ENCODE results near the gene TTN. TPM values are rescaled to one million over a fixed set of nuclear protein-coding genes. Genes with fewer than 3 reads are reported as not detected.

The TTN gene
- total RNA-seq, 6 donors from 2014 or later, result 13.8 to 895 (median 119) TPM

GRCh38 chr2:178553047-178553446, 254.2 kb downstream of the TTN start:
- no peak overlapping the region for H3K27ac ChIP-seq
- H3K9me3 ChIP-seq, result no peaks in the 10 kb centered on the region
- no peak for DNase-seq
- no peak overlapping the region for H3K4me3 ChIP-seq
- WGBS, 2 donors, result 84 to 100% methylated on average over 2 of the region's 2 CpGs
- H3K36me3 ChIP-seq, result peaks cover under 1 to 38% (median 20%) of the 10 kb centered on the region in 4 donors
- H3K27me3 ChIP-seq, result no peaks in the 10 kb centered on the region
- TF ChIP-seq, protein P1, sequence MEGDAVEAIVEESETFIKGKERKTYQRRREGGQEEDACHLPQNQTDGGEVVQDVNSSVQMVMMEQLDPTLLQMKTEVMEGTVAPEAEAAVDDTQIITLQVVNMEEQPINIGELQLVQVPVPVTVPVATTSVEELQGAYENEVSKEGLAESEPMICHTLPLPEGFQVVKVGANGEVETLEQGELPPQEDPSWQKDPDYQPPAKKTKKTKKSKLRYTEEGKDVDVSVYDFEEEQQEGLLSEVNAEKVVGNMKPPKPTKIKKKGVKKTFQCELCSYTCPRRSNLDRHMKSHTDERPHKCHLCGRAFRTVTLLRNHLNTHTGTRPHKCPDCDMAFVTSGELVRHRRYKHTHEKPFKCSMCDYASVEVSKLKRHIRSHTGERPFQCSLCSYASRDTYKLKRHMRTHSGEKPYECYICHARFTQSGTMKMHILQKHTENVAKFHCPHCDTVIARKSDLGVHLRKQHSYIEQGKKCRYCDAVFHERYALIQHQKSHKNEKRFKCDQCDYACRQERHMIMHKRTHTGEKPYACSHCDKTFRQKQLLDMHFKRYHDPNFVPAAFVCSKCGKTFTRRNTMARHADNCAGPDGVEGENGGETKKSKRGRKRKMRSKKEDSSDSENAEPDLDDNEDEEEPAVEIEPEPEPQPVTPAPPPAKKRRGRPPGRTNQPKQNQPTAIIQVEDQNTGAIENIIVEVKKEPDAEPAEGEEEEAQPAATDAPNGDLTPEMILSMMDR (IDR thresholded peaks at IDR 0.05), result no peak
- no peak for ATAC-seq (ENCODE audit: low FRiP score in 2 of 2)
- no peaks in the 10 kb centered on the region for H3K4me1 ChIP-seq

DNA sequence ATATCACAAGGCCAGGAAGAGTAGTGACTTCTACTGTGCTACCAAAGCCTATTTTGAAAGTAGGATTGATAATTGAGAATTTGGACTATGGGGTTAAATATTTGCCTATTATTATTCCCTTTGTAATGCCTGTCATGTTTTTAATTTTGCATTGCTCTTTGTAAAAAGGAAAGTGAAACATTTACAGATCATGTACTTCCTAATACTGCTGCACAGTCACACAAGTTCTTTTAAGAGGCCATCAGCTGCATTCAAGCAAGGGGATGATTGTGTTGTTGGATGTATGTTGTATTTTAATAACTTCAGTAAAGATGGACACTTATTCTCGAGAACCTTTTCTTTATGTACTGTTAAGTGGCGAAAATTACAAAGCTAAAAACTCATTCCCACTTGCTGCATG, 256.9 kb downstream of the TTN start:
- TF ChIP-seq, protein P1 (IDR thresholded peaks at IDR 0.05), result no peak
- TF ChIP-seq POLR2AphosphoS5 (IDR thresholded peaks at IDR 0.05), result no peak
- no peak for TF ChIP-seq EP300 (IDR thresholded peaks at IDR 0.05)
- Histone ChIP-seq H3K4me3 (no peak overlapping the region), H3K36me3 (peaks cover 10 to 57% (median 31%) of the 10 kb centered on the region in 4 donors), H3K27me3 (no peaks in the 10 kb centered on the region), H3K27ac (no peak overlapping the region), H3K4me1 (no peaks in the 10 kb centered on the region), H3K9me3 (no peaks in the 10 kb centered on the region)
- DNase-seq (no peak), ATAC-seq (ENCODE audit: low FRiP score in 2 of 2) (no peak)
- 95 to 98% methylated on average over 2 of the region's 2 CpGs for WGBS, 2 donors

DNA sequence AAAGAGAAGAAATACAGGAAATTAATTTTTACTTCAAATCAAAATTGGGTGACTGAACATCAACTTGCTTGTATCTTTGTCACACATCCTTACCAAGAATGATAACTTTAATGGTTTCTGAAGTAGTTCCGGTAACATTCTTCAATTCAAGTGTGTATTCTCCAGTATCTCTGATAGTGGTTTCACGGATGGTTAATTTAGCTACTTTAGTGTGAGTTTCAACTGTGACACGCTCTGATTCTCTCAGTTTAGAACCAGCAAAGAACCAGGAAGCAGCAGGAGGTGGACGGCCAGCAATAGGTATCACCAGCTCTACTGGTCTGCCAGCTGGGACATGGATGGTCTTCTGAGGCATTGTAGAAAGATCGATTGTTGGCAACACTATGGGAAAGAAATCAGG, 264.7 kb downstream of the TTN start:
- TF ChIP-seq POLR2A (IDR thresholded peaks at IDR 0.05), result no peak
- no peak overlapping the region for H3K4me3 ChIP-seq
- ATAC-seq (ENCODE audit: low FRiP score in 2 of 2) (no peak), DNase-seq (no peak)
- no peaks in the 10 kb centered on the region for H3K27me3 ChIP-seq
- peaks cover 20 to 91% (median 62%) of the 10 kb centered on the region in 4 donors for H3K36me3 ChIP-seq
- H3K27ac ChIP-seq, result no peak overlapping the region
- H3K9me3 ChIP-seq, result no peaks in the 10 kb centered on the region
- WGBS, 2 donors, result 96 to 97% methylated on average over 5 of the region's 5 CpGs
- no peaks in the 10 kb centered on the region for H3K4me1 ChIP-seq

- ATAC-seq (ENCODE audit: low FRiP score in 2 of 2) (no peak), DNase-seq (no peak)
- H3K4me3 ChIP-seq, result no peak overlapping the region
- no peaks in the 10 kb centered on the region for H3K9me3 ChIP-seq
- 93 to 96% methylated on average over 12 of the region's 12 CpGs for WGBS, 2 donors
- peaks cover 20 to 95% (median 64%) of the 10 kb centered on the region in 4 donors for H3K36me3 ChIP-seq
- H3K27ac ChIP-seq, result no peak overlapping the region
- no peaks in the 10 kb centered on the region for H3K27me3 ChIP-seq
- TF ChIP-seq, protein P1 (IDR thresholded peaks at IDR 0.05), result no peak
- TF ChIP-seq POLR2AphosphoS5 (IDR thresholded peaks at IDR 0.05) (no peak), POLR2A (IDR thresholded peaks at IDR 0.05) (no peak), EP300 (IDR thresholded peaks at IDR 0.05) (no peak)
- no peaks in the 10 kb centered on the region for H3K4me1 ChIP-seq
Measured at GRCh38 chr2:178542161-178542560, 265.1 kb downstream of the TTN start.

- TF ChIP-seq, protein P1 (IDR thresholded peaks at IDR 0.05), result no peak
- TF ChIP-seq POLR2AphosphoS5 (IDR thresholded peaks at IDR 0.05) (no peak), POLR2A (IDR thresholded peaks at IDR 0.05) (no peak), EP300 (IDR thresholded peaks at IDR 0.05) (no peak)
- Histone ChIP-seq H3K4me1 (no peaks in the 10 kb centered on the region), H3K9me3 (no peaks in the 10 kb centered on the region), H3K4me3 (no peak overlapping the region), H3K27ac (no peak overlapping the region), H3K36me3 (peaks cover 5 to 95% (median 61%) of the 10 kb centered on the region in 4 donors), H3K27me3 (no peaks in the 10 kb centered on the region)
- ATAC-seq (ENCODE audit: low FRiP score in 2 of 2) (no peak), DNase-seq (no peak)
- 96 to 98% methylated on average over 4 of the region's 4 CpGs for WGBS, 2 donors
Measured at GRCh38 chr2:178536037-178536436, 271.2 kb downstream of the TTN start.

Measured in upper lobe of left lung (tissue), 6 donors.